Measurements from ENCODE around the gene C1QL1. TPM values are rescaled to one million over a fixed set of nuclear protein-coding genes. Genes with fewer than 3 reads are reported as not detected.

Gene C1QL1
- total and polyA plus RNA-seq, 9 donors = 0.20 to 6.0 (median 0.87) TPM; not detected in 3

GRCh38 chr17:44942456-44942855, 25.6 kb downstream of the C1QL1 start:
- H3K36me3 ChIP-seq = no peaks in the 10 kb centered on the region
- intact Hi-C loops (cut with DNase I) = no loop called here
- H3K27ac ChIP-seq = no peak overlapping the region
- no peaks in the 10 kb centered on the region for H3K27me3 ChIP-seq
- H3K4me1 ChIP-seq (ENCODE audit: insufficient read depth) = no peaks in the 10 kb centered on the region
- H3K4me3 ChIP-seq = no peak overlapping the region
- H3K9me3 ChIP-seq = no peaks in the 10 kb centered on the region
- WGBS, 3 donors = 77 to 83% (median 82%) methylated on average over 4 of the region's 4 CpGs
- TF ChIP-seq POLR2A (IDR thresholded peaks at IDR 0.05) (no peak), EP300 (IDR thresholded peaks at IDR 0.05) (no peak), CTCF (IDR thresholded peaks at IDR 0.05) (no peak)
- DNase-seq = no peak

GRCh38 chr17:44941712-44942331, 26.3 kb downstream of the C1QL1 start:
- no peak overlapping the region for H3K27ac ChIP-seq
- no peak for DNase-seq
- intact Hi-C loops (cut with DNase I) = no loop called here

GRCh38 chr17:44940768-44941167, 27.3 kb downstream of the C1QL1 start:
- Histone ChIP-seq H3K27ac (no peak overlapping the region), H3K9me3 (no peaks in the 10 kb centered on the region), H3K27me3 (no peaks in the 10 kb centered on the region), H3K4me3 (no peak overlapping the region), H3K36me3 (no peaks in the 10 kb centered on the region), H3K4me1 (ENCODE audit: insufficient read depth) (no peaks in the 10 kb centered on the region)
- DNase-seq = no peak
- 38 to 46% (median 40%) methylated on average over 1 of the region's 1 CpG for WGBS, 3 donors
- intact Hi-C loops (cut with DNase I) = no loop called here
- TF ChIP-seq CTCF (IDR thresholded peaks at IDR 0.05) = no peak
- no peak for TF ChIP-seq EP300 (IDR thresholded peaks at IDR 0.05)
- no peak for TF ChIP-seq POLR2A (IDR thresholded peaks at IDR 0.05)

More at GRCh38 chr17:44941712-44942331, 26.3 kb downstream of the C1QL1 start:
- TF ChIP-seq POLR2A (IDR thresholded peaks at IDR 0.05) (no peak), CTCF (IDR thresholded peaks at IDR 0.05) (no peak), EP300 (IDR thresholded peaks at IDR 0.05) (no peak)
- no peaks in the 10 kb centered on the region for H3K36me3 ChIP-seq
- no peaks in the 10 kb centered on the region for H3K27me3 ChIP-seq
- WGBS, 3 donors = 80 to 86% (median 81%) methylated on average over 9 of the region's 9 CpGs
- no peaks in the 10 kb centered on the region for H3K4me1 ChIP-seq (ENCODE audit: insufficient read depth)
- no peaks in the 10 kb centered on the region for H3K9me3 ChIP-seq
- H3K4me3 ChIP-seq = no peak overlapping the region

- TF ChIP-seq CTCF (IDR thresholded peaks at IDR 0.05) = no peak
- no peak for TF ChIP-seq POLR2A (IDR thresholded peaks at IDR 0.05)
- no peak for TF ChIP-seq EP300 (IDR thresholded peaks at IDR 0.05)
- Histone ChIP-seq H3K9me3 (no peaks in the 10 kb centered on the region), H3K4me1 (ENCODE audit: insufficient read depth) (no peaks in the 10 kb centered on the region), H3K27ac (no peak overlapping the region), H3K4me3 (no peak overlapping the region), H3K36me3 (no peaks in the 10 kb centered on the region), H3K27me3 (no peaks in the 10 kb centered on the region)
- WGBS, 3 donors = 17 to 31% (median 18%) methylated on average over 4 of the region's 4 CpGs
- no peak for DNase-seq
- intact Hi-C loops (cut with DNase I) = no loop called here
Measured at GRCh38 chr17:44940317-44940716, 27.8 kb downstream of the C1QL1 start.

All from ovary (tissue), 9 donors.